SK-N-SH (cell line): ENCODE measurements around the gene RELN. TPM values are rescaled to one million over a fixed set of nuclear protein-coding genes. Genes with fewer than 3 reads are reported as not detected.

ENCODE experiments used
- CTCF ChIA-PET: fragments of 300-600, 350-600 bp; formaldehyde crosslinking; extraction: SDS; loops from one replicate; lab custom pipeline; 2021; lab: Yijun Ruan, JAX
- POLR2A ChIA-PET: fragments of 350-600 bp; sonication (Branson Sonifier 250); formaldehyde crosslinking; extraction: SDS; loops from one replicate; lab custom pipeline; 2020; ENCODE audit warnings: antibody characterized with exemption, inconsistent platforms; lab: Yijun Ruan, JAX
- DNase-seq: peaks from one replicate; pipeline ENCODE4 v3.0.0; 2012
- H2AFZ ChIP-seq: fragments of 200-600 bp; sonication (generic); 2 replicates; pipeline ENCODE4 v1.8.1; 2016; ENCODE audit warnings: antibody characterized with exemption, mild to moderate bottlenecking, low read depth
- H3F3A ChIP-seq: fragments of 200-600 bp; sonication (generic); replicated peaks from 2 replicates; pipeline ENCODE3; 2016; ENCODE audit warnings: antibody characterized with exemption, mild to moderate bottlenecking; ENCODE audit not compliant: insufficient read depth
- H3K27ac ChIP-seq, 2 experiments: fragments of 200-500 bp in 1 of 2; fragments of 200-600 bp in 1 of 2; sonication (Bioruptor generic) in 1 of 2; sonication (generic), shearing (Covaris generic) in 1 of 2; 2 replicates each; pipeline versions ENCODE4 v1.5.1 to v1.6.1; 2014 to 2016; ENCODE audit warnings: low read depth in 2 of 2, inconsistent platforms in 1 of 2, low read length in 1 of 2, mild to moderate bottlenecking in 1 of 2, mixed read lengths in 1 of 2
- H3K27me3 ChIP-seq: fragments of 200-600 bp; sonication (generic), shearing (Covaris generic); 2 replicates; pipeline ENCODE4 v1.6.1; 2016; ENCODE audit warnings: mixed run types; ENCODE audit not compliant: insufficient read depth
- H3K36me3 ChIP-seq, 2 experiments: fragments of 200-500 bp in 1 of 2; fragments of 200-600 bp in 1 of 2; sonication (Bioruptor generic) in 1 of 2; sonication (generic) in 1 of 2; replicated peaks in 1 of 2; 2 replicates each; pipeline versions ENCODE3 to v1.5.1; 2014 to 2016; ENCODE audit warnings: low read length in 1 of 2, mild to moderate bottlenecking in 1 of 2; ENCODE audit not compliant: insufficient read depth in 2 of 2, control insufficient read depth in 1 of 2
- H3K4me1 ChIP-seq, 2 experiments: fragments of 200-500 bp in 1 of 2; fragments of 200-600 bp in 1 of 2; sonication (Bioruptor generic) in 1 of 2; sonication (generic), shearing (Covaris generic) in 1 of 2; 2 replicates each; pipeline versions ENCODE4 v1.5.1 to v1.6.1; 2014 to 2016; ENCODE audit warnings: low read depth in 1 of 2, low read length in 1 of 2, mixed run types in 1 of 2; ENCODE audit not compliant: insufficient read depth in 2 of 2, control insufficient read depth in 1 of 2
- H3K4me2 ChIP-seq: fragments of 200-600 bp; sonication (generic), shearing (Covaris generic); 2 replicates; pipeline ENCODE4 v1.6.1; 2017; ENCODE audit warnings: mixed run types
- H3K4me3 ChIP-seq, 2 experiments: fragments of 200-500 bp in 1 of 2; fragments of 200-600 bp in 1 of 2; sonication (Bioruptor generic) in 1 of 2; sonication (generic), shearing (Covaris generic) in 1 of 2; 2 replicates each; pipeline versions ENCODE4 v1.5.1 to v1.8.1; 2014 to 2016; ENCODE audit warnings: low read depth in 2 of 2, inconsistent platforms in 1 of 2, low read length in 1 of 2, mild to moderate bottlenecking in 1 of 2, mixed read lengths in 1 of 2, moderate library complexity in 1 of 2
- H3K79me2 ChIP-seq: fragments of 200-600 bp; sonication (generic); 2 replicates; pipeline ENCODE4 v1.8.1; 2017; ENCODE audit warnings: mild to moderate bottlenecking; ENCODE audit not compliant: insufficient read depth
- H3K9ac ChIP-seq: fragments of 200-600 bp; sonication (generic); 2 replicates; pipeline ENCODE4 v1.6.1; 2017; ENCODE audit warnings: mixed run types
- H3K9me2 ChIP-seq: fragments of 200-600 bp; sonication (generic); 2 replicates; pipeline ENCODE4 v1.6.1; 2017; ENCODE audit warnings: mixed run types
- H3K9me3 ChIP-seq: fragments of 200-600 bp; sonication (generic); 2 replicates; pipeline ENCODE4 v1.6.1; 2017; ENCODE audit warnings: mixed run types, mild to moderate bottlenecking, moderate library complexity
- H4K20me1 ChIP-seq: fragments of 200-600 bp; sonication (generic); 2 replicates; pipeline ENCODE4 v1.6.1; 2017; ENCODE audit warnings: mild to moderate bottlenecking, mixed run types; ENCODE audit not compliant: insufficient read depth
- CHD2 ChIP-seq: fragments of 150-350 bp; IDR thresholded peaks from 2 replicates; pipeline ENCODE4 v1.6.1; 2018; ENCODE audit warnings: low read length; ENCODE audit not compliant: partially characterized antibody
- CTCF ChIP-seq: fragments of 200-600 bp; sonication (generic); IDR thresholded peaks from 2 replicates; pipeline ENCODE4 v1.6.1; 2017; ENCODE audit warnings: antibody characterized with exemption, mild to moderate bottlenecking, moderate library complexity
- EP300 ChIP-seq, 2 experiments: IDR thresholded peaks; 2 replicates each; pipeline versions ENCODE4 v1.4.0 to v1.6.1; 2012; ENCODE audit warnings: borderline replicate concordance in 1 of 2, low read depth in 1 of 2, low read length in 1 of 2
- EZH2phosphoT487 ChIP-seq: fragments of 200-600 bp; sonication (generic); IDR thresholded peaks from 2 replicates; pipeline ENCODE4 v1.6.1; 2017; ENCODE audit warnings: low read depth, mixed run types, mild to moderate bottlenecking, antibody characterized with exemption, moderate library complexity, borderline replicate concordance
- FOXM1 ChIP-seq: IDR thresholded peaks from 2 replicates; pipeline ENCODE4 v1.4.0; 2012; ENCODE audit warnings: low read depth, mild to moderate bottlenecking
- GABPA ChIP-seq: IDR thresholded peaks from 2 replicates; pipeline ENCODE4 v1.4.0; 2012; ENCODE audit warnings: low read depth, mild to moderate bottlenecking
- GATA2 ChIP-seq: sonication (generic); formaldehyde crosslinking; IDR thresholded peaks from 2 replicates; pipeline ENCODE4 v1.5.0; 2020; ENCODE audit warnings: mild to moderate bottlenecking, missing genetic modification reagents
- IRF3 ChIP-seq: fragments of 150-350 bp; IDR thresholded peaks from 2 replicates; pipeline ENCODE4 v1.6.1; 2016; ENCODE audit warnings: mild to moderate bottlenecking, low read depth, low read length
- JUND ChIP-seq: IDR thresholded peaks from 2 replicates; pipeline ENCODE4 v1.4.0; 2012
- MAX ChIP-seq: IDR thresholded peaks from 2 replicates; pipeline ENCODE4 v1.4.0; 2012; ENCODE audit warnings: low read depth
- MEF2A ChIP-seq: IDR thresholded peaks from 2 replicates; pipeline ENCODE4 v1.4.0; 2012; ENCODE audit warnings: low read depth, borderline replicate concordance
- MXI1 ChIP-seq: IDR thresholded peaks from 2 replicates; pipeline ENCODE4 v1.6.1; 2012; ENCODE audit warnings: mild to moderate bottlenecking, low read depth, low read length, improper control_type of control experiment
- NFIC ChIP-seq: IDR thresholded peaks from 2 replicates; pipeline ENCODE4 v1.4.0; 2012; ENCODE audit warnings: borderline replicate concordance
- NRF1 ChIP-seq: IDR thresholded peaks from 2 replicates; pipeline ENCODE4 v1.6.1; 2012; ENCODE audit warnings: low read depth, mild to moderate bottlenecking, low read length
- PBX3 ChIP-seq: IDR thresholded peaks from 2 replicates; pipeline ENCODE4; 2012
- POLR2AphosphoS5 ChIP-seq: IDR thresholded peaks from 2 replicates; pipeline ENCODE4 v1.6.1; 2012; ENCODE audit warnings: low read depth, low read length
- RAD21 ChIP-seq: IDR thresholded peaks from 2 replicates; pipeline ENCODE4 v1.6.1; 2012; ENCODE audit warnings: mild to moderate bottlenecking, low read length
- SIN3A ChIP-seq: IDR thresholded peaks from 2 replicates; pipeline ENCODE4 v1.6.1; 2012; ENCODE audit warnings: low read depth, mild to moderate bottlenecking, low read length, moderate library complexity, borderline replicate concordance
- USF1 ChIP-seq: IDR thresholded peaks from 2 replicates; pipeline ENCODE4 v1.4.0; 2012; ENCODE audit warnings: low read depth, borderline replicate concordance
- USF2 ChIP-seq: fragments of 150-350 bp; IDR thresholded peaks from 2 replicates; pipeline ENCODE4 v1.6.1; 2017; ENCODE audit warnings: antibody characterized with exemption, low read length, low read depth, borderline replicate concordance
- ZBTB33 ChIP-seq: IDR thresholded peaks from 2 replicates; pipeline ENCODE4 v1.4.0; 2012; ENCODE audit warnings: low read depth, borderline replicate concordance
- WGBS: methylation state at CpG from one replicate; pipeline ENCODE4 v1.1.6; 2017; ENCODE audit warnings: low lambda C conversion rate; 5-methylcytosine and 5-hydroxymethylcytosine counted together
- polyA plus RNA-seq, 3 experiments: library from polyadenylated mRNA; depleted of rRNA; stranded (reverse); fragments of >200 nt; gene quantifications; 2 replicates each; pipeline ENCODE4 v1.2.3, GENCODE V29; 2012

The RELN gene
- polyA plus RNA-seq, 1 of the 3 experiments (the other 2 are of a cell fraction) = 0.02 TPM

GRCh38 chr7:103480771-103481170 lies 508.7 kb downstream of the RELN start:
- Histone ChIP-seq H3K4me1 (no peaks in the 10 kb centered on the region), H3K36me3 (no peaks in the 10 kb centered on the region), H4K20me1 (no peaks in the 10 kb centered on the region), H3F3A (no peaks in the 10 kb centered on the region), H3K9me3 (no peaks in the 10 kb centered on the region), H2AFZ (no peak overlapping the region), H3K4me2 (no peak overlapping the region), H3K79me2 (no peaks in the 10 kb centered on the region), H3K27ac (no peak overlapping the region), H3K4me3 (no peak overlapping the region), H3K9me2 (no peaks in the 10 kb centered on the region), H3K27me3 (no peaks in the 10 kb centered on the region), H3K9ac (no peak overlapping the region)
- DNase-seq = no peak
- ChIA-PET CTCF (interaction anchor here (1.1 to 2.5 kb wide), 3 partner anchors 11 to 43 kb away, joined by 3 to 7 read pairs (median 4); no protein-coding TSS in a partner anchor), POLR2A (no interaction called here)
- 13% methylated on average over 2 of the region's 2 CpGs for WGBS
- TF ChIP-seq MAX = no peak
- no peak for TF ChIP-seq GABPA
- TF ChIP-seq EZH2phosphoT487 = no peak
- no peak for TF ChIP-seq RAD21
- TF ChIP-seq FOXM1 = no peak
- TF ChIP-seq EP300 (IDR thresholded peaks at IDR 0.05; ENCODE audit: borderline replicate concordance in 1 of 2, low read depth in 1 of 2, low read length in 1 of 2) = no peak
- TF ChIP-seq JUND = no peak
- TF ChIP-seq GATA2 (CRISPR knock-in tag) = no peak
- TF ChIP-seq MEF2A = no peak
- TF ChIP-seq USF2 = no peak
- no peak for TF ChIP-seq USF1
- TF ChIP-seq SIN3A = no peak

GRCh38 chr7:103474956-103475355 lies 514.5 kb downstream of the RELN start:
- no peaks in the 10 kb centered on the region for H4K20me1 ChIP-seq
- no peak overlapping the region for H2AFZ ChIP-seq
- H3K27me3 ChIP-seq = no peaks in the 10 kb centered on the region
- DNase-seq = no peak
- H3K9me2 ChIP-seq = no peaks in the 10 kb centered on the region
- H3K4me2 ChIP-seq = no peak overlapping the region
- H3K36me3 ChIP-seq = no peaks in the 10 kb centered on the region
- H3K9me3 ChIP-seq = no peaks in the 10 kb centered on the region
- H3K4me1 ChIP-seq = no peaks in the 10 kb centered on the region
- H3K4me3 ChIP-seq = no peak overlapping the region
- H3K79me2 ChIP-seq = no peaks in the 10 kb centered on the region
- H3F3A ChIP-seq = no peaks in the 10 kb centered on the region
- ChIA-PET POLR2A (no interaction called here), CTCF (interaction anchor here (1.6 kb wide), 1 partner anchor 18 kb away, joined by 4 read pairs; no protein-coding TSS in a partner anchor)
- no peak overlapping the region for H3K9ac ChIP-seq
- no peak overlapping the region for H3K27ac ChIP-seq
- WGBS = 24% methylated on average over 5 of the region's 5 CpGs
- no peak for TF ChIP-seq PBX3
- no peak for TF ChIP-seq POLR2AphosphoS5
- no peak for TF ChIP-seq NRF1
- no peak for TF ChIP-seq GABPA
- no peak for TF ChIP-seq CHD2
- TF ChIP-seq ZBTB33 = no peak
- no peak for TF ChIP-seq NFIC
- no peak for TF ChIP-seq RAD21
- TF ChIP-seq GATA2 (CRISPR knock-in tag) = no peak
- no peak for TF ChIP-seq CTCF
- no peak for TF ChIP-seq IRF3
- TF ChIP-seq MXI1 = no peak
